GM21526 (cell line): ENCODE data around the gene CDC14A.

ENCODE experiments used
- ATAC-seq: cut with Tn5 transposase; IDR thresholded peaks from one replicate; pipeline ENCODE4 v1.9.1; 2021; ENCODE audit warnings: moderate library complexity; ENCODE audit not compliant: unreplicated experiment, low FRiP score

Gene CDC14A

GRCh38 chr1:100523038-100523652 lies 170.8 kb downstream of the CDC14A start:
- ATAC-seq = peak; percentile 95

GRCh38 chr1:100524355-100524754 lies 172.0 kb downstream of the CDC14A start:
- ATAC-seq = no peak

DNA sequence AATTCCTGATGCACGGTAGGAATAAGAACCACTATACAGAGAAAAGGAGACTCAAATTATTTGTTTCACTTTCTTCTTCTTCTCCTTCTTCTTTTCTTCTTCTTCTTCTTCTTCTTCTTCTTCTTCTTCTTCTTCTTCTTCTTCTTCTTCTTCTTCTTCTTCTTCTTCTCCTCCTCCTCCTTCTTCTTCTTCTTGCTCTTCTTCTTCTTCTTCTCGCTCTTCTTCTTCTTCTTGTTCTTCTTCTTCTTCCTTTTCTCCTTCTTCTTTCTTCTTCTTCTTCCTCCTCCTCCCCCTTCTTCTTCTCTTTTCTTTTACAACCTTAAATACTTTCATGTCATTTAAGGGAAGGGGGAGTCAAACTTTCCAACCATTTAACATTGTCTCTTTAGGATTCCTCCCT lies 174.6 kb downstream of the CDC14A start:
- ATAC-seq = no peak

- ATAC-seq = no peak
Measured at GRCh38 chr1:100528871-100529270, 176.6 kb downstream of the CDC14A start.

DNA sequence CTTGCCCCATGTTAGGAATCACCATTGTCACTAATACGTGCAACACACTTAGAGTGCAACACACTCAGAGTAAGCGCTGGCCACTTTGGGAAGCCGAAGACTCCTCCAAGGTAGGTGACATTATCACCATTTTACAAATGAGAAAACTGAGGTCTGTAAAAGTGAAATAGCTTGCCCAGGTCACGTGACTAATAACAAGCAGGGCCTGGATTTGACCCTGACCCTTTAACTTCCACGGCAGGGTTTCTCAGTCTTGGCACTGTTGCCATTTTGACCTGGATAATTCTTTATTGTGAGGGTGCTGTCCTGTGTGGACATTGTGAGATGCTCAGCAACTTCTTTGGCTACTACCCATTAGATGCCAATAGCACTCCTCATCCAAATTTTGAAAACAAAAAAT lies 177.8 kb downstream of the CDC14A start:
- ATAC-seq = no peak

DNA sequence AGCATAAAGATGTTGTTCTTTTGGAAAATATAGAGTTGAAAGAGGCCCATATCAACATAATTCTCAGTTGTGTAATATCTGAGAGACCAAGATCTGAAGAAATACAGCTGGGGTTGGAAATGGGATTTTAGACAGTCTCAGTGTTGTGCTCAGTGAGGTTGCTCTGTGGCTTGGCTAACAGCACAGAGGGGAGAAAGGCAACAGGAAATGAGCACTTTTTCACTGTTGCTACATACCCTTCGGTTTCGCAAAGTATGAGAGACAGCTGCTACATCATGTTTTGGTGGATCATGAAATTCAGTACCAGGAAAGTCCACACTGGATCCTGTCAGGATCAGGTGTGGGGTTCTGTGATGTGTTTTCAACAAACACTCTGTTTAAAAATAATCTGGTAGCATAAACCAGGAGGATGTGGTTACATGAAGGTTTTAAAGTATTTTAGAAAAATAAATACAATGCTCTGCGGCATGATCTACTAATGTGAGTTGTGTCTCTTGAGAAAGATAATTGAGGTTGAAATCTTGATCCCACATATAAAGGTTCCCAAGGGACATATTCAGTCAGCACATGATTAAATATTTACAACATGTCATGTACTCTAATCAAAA lies 178.7 kb downstream of the CDC14A start:
- peak; percentile 90 for ATAC-seq

GRCh38 chr1:100532645-100533044 lies 180.3 kb downstream of the CDC14A start:
- ATAC-seq = no peak

DNA sequence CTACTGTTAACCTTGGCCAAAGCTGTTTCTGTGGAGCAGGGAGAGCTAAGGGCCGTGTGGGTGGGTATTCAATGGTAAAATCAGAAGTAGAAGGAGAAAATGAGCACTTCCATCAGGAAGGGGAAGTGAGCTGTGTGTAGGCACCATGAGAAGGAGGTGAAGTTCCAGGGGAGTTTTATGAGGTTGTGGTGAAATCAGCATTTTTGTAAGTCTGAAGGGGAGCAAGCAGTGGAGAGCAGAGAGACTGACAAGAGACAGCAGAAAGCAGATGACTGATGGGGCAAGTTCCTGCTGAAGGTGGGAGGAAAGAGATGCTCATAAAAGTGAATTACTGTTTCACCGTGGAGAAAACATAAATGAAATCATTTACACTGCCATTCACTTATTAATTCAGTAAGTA lies 183.0 kb downstream of the CDC14A start:
- no peak for ATAC-seq

- ATAC-seq = peak; percentile 88
Measured at GRCh38 chr1:100536031-100536430, 183.7 kb downstream of the CDC14A start.

- no peak for ATAC-seq
Measured at GRCh38 chr1:100538913-100539835, 186.9 kb downstream of the CDC14A start.

DNA sequence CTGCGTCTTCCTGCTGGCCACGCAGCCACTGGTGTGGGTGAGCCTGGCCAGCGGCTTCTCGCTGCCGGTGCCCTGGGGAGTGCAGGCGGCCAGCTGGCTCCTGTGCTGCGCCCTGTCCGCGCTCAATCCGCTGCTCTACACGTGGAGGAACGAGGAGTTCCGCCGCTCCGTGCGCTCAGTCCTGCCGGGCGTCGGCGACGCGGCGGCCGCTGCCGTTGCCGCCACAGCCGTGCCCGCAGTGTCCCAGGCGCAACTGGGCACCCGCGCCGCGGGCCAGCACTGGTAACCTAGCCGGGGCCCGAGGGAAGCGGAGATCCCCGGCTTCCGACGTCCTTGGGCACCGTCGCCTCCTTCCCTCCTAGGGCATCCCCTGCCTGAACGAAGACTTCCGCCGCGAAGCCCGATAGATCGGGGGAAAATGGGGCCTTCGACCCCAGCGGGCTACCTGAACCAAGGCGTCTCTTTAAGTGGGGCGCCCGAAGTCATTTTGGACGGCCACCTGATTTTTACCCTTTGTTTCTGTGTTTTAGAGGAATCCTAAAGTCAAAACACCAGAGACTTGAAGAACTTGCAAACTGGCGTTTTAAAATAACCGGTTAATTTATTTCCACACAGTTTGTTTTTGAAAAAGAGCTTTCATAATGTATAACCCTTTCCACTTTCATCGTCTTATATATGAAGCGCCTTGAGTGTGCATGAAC lies 187.7 kb downstream of the CDC14A start:
- ATAC-seq = no peak

DNA sequence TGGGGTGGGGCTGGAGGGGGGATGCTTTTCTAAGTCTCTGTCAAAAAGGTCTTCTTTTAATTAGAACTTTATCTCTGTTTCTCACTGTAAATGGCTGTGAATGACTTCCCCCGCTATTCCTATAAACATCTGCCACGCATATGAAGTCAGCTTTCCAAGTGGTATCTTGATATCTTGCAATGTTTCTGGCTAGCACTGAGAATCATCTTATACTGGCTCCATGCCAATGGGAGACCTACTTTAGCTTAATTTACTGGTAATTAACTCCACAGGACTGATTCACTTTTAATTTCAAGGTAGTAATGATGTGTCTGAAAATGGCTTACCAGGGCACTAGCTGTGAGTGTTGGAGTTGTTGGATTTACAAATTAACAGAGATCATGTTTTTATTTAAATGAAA lies 190.0 kb downstream of the CDC14A start:
- no peak for ATAC-seq

- ATAC-seq = peak; percentile 60
Measured at GRCh38 chr1:100543640-100544039, 191.3 kb downstream of the CDC14A start.

DNA sequence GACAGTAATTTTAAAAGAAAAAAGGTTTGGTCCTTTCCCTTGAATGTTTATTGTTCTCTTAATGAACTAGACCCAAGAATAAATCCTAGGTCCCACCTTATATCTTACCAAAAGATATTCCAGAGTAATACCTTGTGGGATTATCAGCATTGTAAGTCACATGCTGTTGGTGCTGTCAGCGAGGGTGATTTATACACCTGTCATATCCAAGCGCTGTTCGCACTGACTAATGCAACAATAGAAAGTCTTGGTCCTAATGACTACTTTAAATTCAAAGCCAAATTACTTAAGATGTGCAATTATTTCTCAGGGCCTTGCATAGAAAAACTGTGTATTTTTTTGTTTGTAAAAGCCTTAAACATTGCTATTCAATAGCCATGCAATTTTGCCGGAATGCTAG lies 192.5 kb downstream of the CDC14A start:
- ATAC-seq = no peak

DNA sequence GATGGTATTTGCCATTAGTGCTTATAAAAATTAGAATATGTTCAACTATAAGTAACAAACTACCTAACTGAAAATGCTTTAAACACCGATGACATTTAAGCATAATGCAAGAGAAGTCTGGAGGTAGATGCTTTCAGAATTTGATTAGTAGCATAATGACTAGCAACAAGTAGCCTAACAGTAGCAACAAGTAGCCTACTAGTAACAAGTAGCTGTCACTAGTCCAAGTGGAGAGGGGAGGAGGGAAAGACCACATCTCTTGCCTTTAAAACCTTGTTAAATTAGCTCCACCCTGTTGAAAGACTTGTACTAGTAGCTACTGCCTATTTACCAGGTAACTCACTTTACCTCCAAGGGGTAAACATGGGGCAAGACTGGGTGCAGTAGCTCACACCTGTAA lies 193.5 kb downstream of the CDC14A start:
- no peak for ATAC-seq

DNA sequence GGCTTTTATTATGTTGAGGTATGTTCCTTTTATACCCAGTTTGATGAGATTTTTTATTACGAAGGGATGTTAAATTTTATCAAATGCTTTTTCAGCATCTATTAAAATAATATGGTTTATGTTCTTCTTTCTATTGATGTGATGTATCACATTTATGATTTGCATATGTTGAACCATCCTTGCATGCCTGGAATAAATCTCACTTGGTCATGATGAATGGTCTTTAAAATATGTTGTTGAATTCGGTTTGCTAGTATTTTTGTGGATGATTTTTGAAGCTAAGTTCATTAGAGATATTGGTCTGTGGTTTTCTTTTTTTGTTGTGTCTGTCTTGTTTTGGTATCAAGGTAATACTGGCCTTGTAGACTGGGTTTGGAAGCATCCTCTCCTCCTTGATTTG lies 199.7 kb downstream of the CDC14A start:
- no peak for ATAC-seq

DNA sequence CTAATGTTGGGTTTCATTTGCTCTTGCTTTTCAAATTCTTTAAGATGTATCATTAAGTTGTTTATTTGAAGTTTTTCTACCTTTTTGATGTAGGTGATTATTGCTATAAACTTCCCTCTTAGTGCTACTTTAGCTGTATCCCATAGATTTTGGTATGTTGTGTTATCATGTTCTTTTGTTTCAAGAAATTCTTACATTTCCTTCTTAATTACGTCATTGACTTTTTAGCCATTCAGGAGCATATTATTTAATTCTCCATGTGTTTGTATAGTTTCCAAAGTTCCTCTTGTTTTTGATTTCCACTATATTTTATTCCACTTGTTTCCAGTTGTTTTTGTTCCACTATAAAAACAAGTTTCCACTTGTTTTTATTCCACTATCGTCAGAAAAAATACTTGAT lies 200.6 kb downstream of the CDC14A start:
- no peak for ATAC-seq

DNA sequence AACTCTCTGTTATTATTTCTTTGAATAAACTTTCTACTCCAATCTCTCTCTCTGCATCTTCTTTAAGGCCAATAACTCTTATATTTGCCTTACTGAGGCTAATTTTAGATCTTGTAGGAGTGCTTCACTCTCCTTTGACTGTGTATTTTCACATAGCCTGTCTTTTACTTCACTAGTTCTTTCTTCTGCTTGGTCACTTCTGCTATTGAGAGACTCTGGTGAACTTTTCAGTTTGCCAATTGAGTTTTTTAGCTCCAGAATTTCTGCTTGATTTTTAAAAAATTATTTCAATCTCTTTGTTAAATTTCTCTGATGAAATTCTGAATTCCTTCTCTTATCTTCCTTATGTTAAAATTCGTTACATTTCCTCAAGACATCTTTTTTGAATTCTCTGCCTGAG lies 203.9 kb downstream of the CDC14A start:
- ATAC-seq = no peak

GRCh38 chr1:100556925-100557605 lies 204.8 kb downstream of the CDC14A start:
- no peak for ATAC-seq

- ATAC-seq = no peak
Measured at GRCh38 chr1:100557606-100557953, 205.3 kb downstream of the CDC14A start.

GRCh38 chr1:100565533-100565932 lies 213.2 kb downstream of the CDC14A start:
- ATAC-seq = peak; percentile 53
